ENCODE results near the gene LTBP3.

Gene LTBP3

GRCh38 chr11:65548395-65548794, 9.8 kb downstream of the LTBP3 start:
- DNase-seq (ENCODE audit: insufficient read length): no peak
- TF ChIP-seq POLR2AphosphoS5 (IDR thresholded peaks at IDR 0.05; ENCODE audit: low read depth, low read length) (no peak), TAF1 (IDR thresholded peaks at IDR 0.05; ENCODE audit: borderline replicate concordance, low read depth, low read length) (no peak), POLR2A (IDR thresholded peaks at IDR 0.05; ENCODE audit: low read depth, low read length) (no peak)
- FAIRE-seq: no peak

- no peak for FAIRE-seq
These were observed 10.6 kb downstream of the LTBP3 start for GRCh38 chr11:65547446-65548125.

GRCh38 chr11:65546217-65546958, 11.8 kb downstream of the LTBP3 start:
- TF ChIP-seq POLR2A (IDR thresholded peaks at IDR 0.05; ENCODE audit: low read depth, low read length) (no peak), TAF1 (IDR thresholded peaks at IDR 0.05; ENCODE audit: borderline replicate concordance, low read depth, low read length) (no peak), POLR2AphosphoS5 (IDR thresholded peaks at IDR 0.05; ENCODE audit: low read depth, low read length) (no peak)
- DNase-seq (ENCODE audit: insufficient read length) (peak; percentile 96), FAIRE-seq (peak; percentile 54)

More at GRCh38 chr11:65547446-65548125, 10.6 kb downstream of the LTBP3 start:
- DNase-seq (ENCODE audit: insufficient read length): no peak
- TF ChIP-seq TAF1 (IDR thresholded peaks at IDR 0.05; ENCODE audit: borderline replicate concordance, low read depth, low read length) (no peak), POLR2AphosphoS5 (IDR thresholded peaks at IDR 0.05; ENCODE audit: low read depth, low read length) (no peak), POLR2A (IDR thresholded peaks at IDR 0.05; ENCODE audit: low read depth, low read length) (no peak)

GRCh38 chr11:65545853-65546216, 12.3 kb downstream of the LTBP3 start:
- FAIRE-seq (no peak), DNase-seq (ENCODE audit: insufficient read length) (no peak)
- TF ChIP-seq TAF1 (IDR thresholded peaks at IDR 0.05; ENCODE audit: borderline replicate concordance, low read depth, low read length): no peak
- TF ChIP-seq POLR2AphosphoS5 (IDR thresholded peaks at IDR 0.05; ENCODE audit: low read depth, low read length): no peak
- no peak for TF ChIP-seq POLR2A (IDR thresholded peaks at IDR 0.05; ENCODE audit: low read depth, low read length)

DNA sequence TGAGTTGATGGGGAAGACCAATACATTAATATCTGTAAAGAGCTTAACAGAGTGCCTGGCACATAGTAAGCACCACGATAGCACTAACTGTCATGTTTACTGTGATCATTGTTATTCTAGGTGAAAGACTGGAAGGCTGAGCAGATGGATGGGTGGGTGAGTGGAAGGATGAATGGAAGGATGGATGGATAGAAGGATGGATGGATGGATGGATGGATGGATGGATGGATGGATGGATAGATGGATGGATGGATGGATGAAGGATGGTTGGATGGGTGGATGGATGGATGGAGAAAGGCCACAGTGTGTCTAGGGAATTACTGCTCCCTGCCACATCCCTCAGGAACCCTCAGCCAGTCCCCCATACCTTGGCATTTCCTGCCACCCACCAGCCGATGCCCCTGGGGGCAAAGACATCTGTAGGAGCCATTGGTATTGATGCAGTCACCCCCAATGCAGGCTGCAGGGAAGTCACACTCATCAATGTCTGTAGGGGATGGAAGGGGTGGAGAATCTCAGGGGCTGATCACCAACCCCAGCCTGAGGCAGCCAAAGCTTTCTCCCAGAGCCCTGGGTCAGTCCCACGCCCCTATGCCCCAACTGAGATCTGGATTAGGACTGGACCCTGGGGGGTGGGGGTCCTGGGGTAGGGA, 15.3 kb downstream of the LTBP3 start:
- DNase-seq (ENCODE audit: insufficient read length) (no peak), FAIRE-seq (no peak)
- TF ChIP-seq TAF1 (IDR thresholded peaks at IDR 0.05; ENCODE audit: borderline replicate concordance, low read depth, low read length) (no peak), POLR2A (IDR thresholded peaks at IDR 0.05; ENCODE audit: low read depth, low read length) (no peak), POLR2AphosphoS5 (IDR thresholded peaks at IDR 0.05; ENCODE audit: low read depth, low read length) (no peak)

- no peak for DNase-seq (ENCODE audit: insufficient read length)
- TF ChIP-seq POLR2A (IDR thresholded peaks at IDR 0.05; ENCODE audit: low read depth, low read length) (no peak), TAF1 (IDR thresholded peaks at IDR 0.05; ENCODE audit: borderline replicate concordance, low read depth, low read length) (no peak), POLR2AphosphoS5 (IDR thresholded peaks at IDR 0.05; ENCODE audit: low read depth, low read length) (no peak)
- no peak for FAIRE-seq
These were observed 16.8 kb downstream of the LTBP3 start for GRCh38 chr11:65541093-65541982.

GRCh38 chr11:65540290-65541092, 17.7 kb downstream of the LTBP3 start:
- peak; percentile 100 for FAIRE-seq
- TF ChIP-seq POLR2AphosphoS5 (IDR thresholded peaks at IDR 0.05; ENCODE audit: low read depth, low read length) (no peak), POLR2A (IDR thresholded peaks at IDR 0.05; ENCODE audit: low read depth, low read length) (peak; percentile 24; the same call in 1 of the 2 replicates), TAF1 (IDR thresholded peaks at IDR 0.05; ENCODE audit: borderline replicate concordance, low read depth, low read length) (no peak)
- peak; percentile 99 for DNase-seq (ENCODE audit: insufficient read length)

GRCh38 chr11:65539744-65540289, 18.3 kb downstream of the LTBP3 start:
- no peak for FAIRE-seq
- no peak for TF ChIP-seq POLR2AphosphoS5 (IDR thresholded peaks at IDR 0.05; ENCODE audit: low read depth, low read length)
- TF ChIP-seq POLR2A (IDR thresholded peaks at IDR 0.05; ENCODE audit: low read depth, low read length): no peak
- no peak for TF ChIP-seq TAF1 (IDR thresholded peaks at IDR 0.05; ENCODE audit: borderline replicate concordance, low read depth, low read length)
- peak; percentile 89 for DNase-seq (ENCODE audit: insufficient read length)

DNA sequence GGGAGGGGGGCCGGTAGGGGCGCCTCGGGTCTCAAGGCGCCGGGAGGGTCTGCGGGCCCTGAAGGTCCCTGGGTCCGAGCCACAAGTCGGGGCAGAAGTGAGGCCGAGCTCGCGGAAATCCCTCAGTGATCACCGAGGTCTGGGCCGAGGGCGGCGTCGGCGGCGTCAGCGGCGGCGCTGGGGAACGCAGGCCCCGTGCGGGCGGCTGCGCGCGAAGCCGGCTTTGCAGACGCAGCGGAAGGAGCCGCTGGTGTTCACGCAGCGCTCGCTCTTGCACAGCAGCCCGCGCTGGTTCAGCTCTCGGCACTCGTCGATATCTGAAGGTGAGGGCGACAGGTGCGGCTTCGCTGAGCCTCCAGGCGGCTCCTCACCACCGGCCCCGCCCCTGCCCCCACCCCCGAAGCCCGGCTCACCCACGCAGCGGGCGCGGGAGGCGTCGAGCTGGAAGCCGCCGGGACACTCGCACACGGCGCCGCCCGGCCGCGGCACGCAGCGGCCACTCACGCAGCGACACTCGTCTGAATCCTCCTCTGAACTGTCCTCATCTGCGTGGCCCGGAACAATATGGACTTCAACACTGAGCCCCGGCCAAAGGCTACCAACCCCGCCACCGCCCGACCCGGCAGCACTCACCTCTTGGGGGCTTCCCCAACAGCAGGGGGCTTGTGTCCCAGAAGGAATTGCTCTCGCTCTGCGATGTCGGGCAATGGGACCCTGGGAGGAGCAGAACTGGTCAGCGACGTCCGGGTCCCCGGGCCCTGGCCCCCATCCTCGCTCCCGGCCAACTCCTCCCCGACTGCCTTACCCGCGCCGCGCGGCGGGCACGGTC, 19.0 kb downstream of the LTBP3 start:
- TF ChIP-seq TAF1 (IDR thresholded peaks at IDR 0.05; ENCODE audit: borderline replicate concordance, low read depth, low read length): no peak
- TF ChIP-seq POLR2AphosphoS5 (IDR thresholded peaks at IDR 0.05; ENCODE audit: low read depth, low read length): no peak
- peak; percentile 2; the same call in 1 of the 2 replicates for TF ChIP-seq POLR2A (IDR thresholded peaks at IDR 0.05; ENCODE audit: low read depth, low read length)
- DNase-seq (ENCODE audit: insufficient read length) (no peak), FAIRE-seq (no peak)

Measured in GM12892 (cell line).